ENCODE results near the gene GPR34. TPM values are rescaled to one million over a fixed set of nuclear protein-coding genes. Genes with fewer than 3 reads are reported as not detected.
"Not testable (repeated sequence)": the region's sequence is repeated elsewhere in the genome, so short reads cannot be mapped to it uniquely, and the experiment has no call there.

GPR34 gene
- total and polyA plus RNA-seq, 2 of the 13 experiments (the other 11 are each of a cell fraction or from before 2014, with no cell fraction given) = not detected

GRCh38 chrX:41718481-41719235 is 29.9 kb downstream of the GPR34 start:
- 100% methylated on average over 4 of the region's 4 CpGs for WGBS (ENCODE audit: low lambda C conversion rate)
- no peak overlapping the region for H3K4me2 ChIP-seq (ENCODE audit: low read depth, low read length)
- FAIRE-seq (no peak), ATAC-seq (peak; percentile 44; the same call in 2 of the 3 replicates), DNase-seq (ENCODE audit: low spot score) (peak; percentile 1)
- H3K27me3 ChIP-seq (ENCODE audit: control insufficient read depth in 1 of 2, insufficient read depth in 2 of 2, low read length in 2 of 2) = no peaks in the 10 kb centered on the region
- in situ Hi-C loops (cut with HindIII; ENCODE audit: extremely low pct_ligation_motif_present, low pct_unique_long_range_greater_than_20kb) = no loop called here
- H3K9ac ChIP-seq (ENCODE audit: insufficient read depth, low read depth, low read length) = no peak overlapping the region
- ChIA-PET CTCF (ENCODE audit: low intra/inter-chr PET ratio, low total read pairs) (no interaction called here), POLR2A (no interaction called here)
- H3K27ac ChIP-seq (ENCODE audit: extremely low read length, insufficient read depth, low read length) = no peak overlapping the region
- no peaks in the 10 kb centered on the region for H3K4me1 ChIP-seq (ENCODE audit: insufficient read depth, low read length)
- no peaks in the 10 kb centered on the region for H3K79me2 ChIP-seq (ENCODE audit: insufficient read depth, low read length)
- TF ChIP-seq ETS1 (CRISPR knock-in tag; IDR thresholded peaks at IDR 0.05) = no peak
- no peak for TF ChIP-seq MTF1 (CRISPR knock-in tag; IDR thresholded peaks at IDR 0.05)
- TF ChIP-seq ZNF891 (CRISPR knock-in tag; IDR thresholded peaks at IDR 0.05) = no peak
- no peak for TF ChIP-seq ZNF614 (CRISPR knock-in tag; IDR thresholded peaks at IDR 0.05; ENCODE audit: borderline replicate concordance)
- TF ChIP-seq ZNF407 (CRISPR knock-in tag; IDR thresholded peaks at IDR 0.05; ENCODE audit: not compliant biosample characterization) = no peak
- no peak for TF ChIP-seq ZNF329 (CRISPR knock-in tag; IDR thresholded peaks at IDR 0.05; ENCODE audit: low read depth)
- no peak for TF ChIP-seq ZFP1 (CRISPR knock-in tag; IDR thresholded peaks at IDR 0.05)
- H4K20me1 ChIP-seq (ENCODE audit: insufficient read depth, low read length) = no peaks in the 10 kb centered on the region
- no TSS peak for BruUV-seq (replicated peaks)
- no peak overlapping the region for H3K4me3 ChIP-seq (replicated peaks in 1 of 3; ENCODE audit: insufficient read depth in 1 of 3, low read depth in 2 of 3, low read length in 3 of 3)
- intact Hi-C loops (cut with micrococcal nuclease; ENCODE audit: unreplicated experiment) = no loop called here
- H3K36me3 ChIP-seq (replicated peaks in 1 of 2; ENCODE audit: control insufficient read depth in 1 of 2, insufficient read depth in 2 of 2, low read length in 2 of 2) = no peaks in the 10 kb centered on the region
- H3K9me3 ChIP-seq (ENCODE audit: low read length) = no peaks in the 10 kb centered on the region
- H2AFZ ChIP-seq (ENCODE audit: low read length) = no peak overlapping the region

GRCh38 chrX:41719610-41720009 is 30.8 kb downstream of the GPR34 start:
- H4K20me1 ChIP-seq (ENCODE audit: insufficient read depth, low read length); FAIRE-seq; CTCF ChIA-PET (ENCODE audit: low intra/inter-chr PET ratio, low total read pairs); H3K9ac ChIP-seq (ENCODE audit: insufficient read depth, low read depth, low read length); POLR2A ChIA-PET; in situ Hi-C loops (cut with HindIII; ENCODE audit: extremely low pct_ligation_motif_present, low pct_unique_long_range_greater_than_20kb); H3K4me2 ChIP-seq (ENCODE audit: low read depth, low read length); H3K27me3 ChIP-seq (ENCODE audit: control insufficient read depth in 1 of 2, insufficient read depth in 2 of 2, low read length in 2 of 2); DNase-seq (ENCODE audit: low spot score); BruUV-seq (replicated peaks); H2AFZ ChIP-seq (ENCODE audit: low read length); H3K79me2 ChIP-seq (ENCODE audit: insufficient read depth, low read length); ATAC-seq; H3K27ac ChIP-seq (ENCODE audit: extremely low read length, insufficient read depth, low read length); H3K4me3 ChIP-seq (replicated peaks in 1 of 3; ENCODE audit: insufficient read depth in 1 of 3, low read depth in 2 of 3, low read length in 3 of 3); H3K4me1 ChIP-seq (ENCODE audit: insufficient read depth, low read length); intact Hi-C loops (cut with micrococcal nuclease; ENCODE audit: unreplicated experiment); H3K36me3 ChIP-seq (replicated peaks in 1 of 2; ENCODE audit: control insufficient read depth in 1 of 2, insufficient read depth in 2 of 2, low read length in 2 of 2); H3K9me3 ChIP-seq (ENCODE audit: low read length): not testable (repeated sequence)
- WGBS (ENCODE audit: low lambda C conversion rate) = 99% methylated on average over 6 of the region's 6 CpGs

All from HepG2 (cell line).